ENCODE data around the gene PLXDC2. TPM values are rescaled to one million over a fixed set of nuclear protein-coding genes. Genes with fewer than 3 reads are reported as not detected.

PLXDC2 gene
- total RNA-seq, 1 donor from 2014 or later, result 51.3 TPM

DNA sequence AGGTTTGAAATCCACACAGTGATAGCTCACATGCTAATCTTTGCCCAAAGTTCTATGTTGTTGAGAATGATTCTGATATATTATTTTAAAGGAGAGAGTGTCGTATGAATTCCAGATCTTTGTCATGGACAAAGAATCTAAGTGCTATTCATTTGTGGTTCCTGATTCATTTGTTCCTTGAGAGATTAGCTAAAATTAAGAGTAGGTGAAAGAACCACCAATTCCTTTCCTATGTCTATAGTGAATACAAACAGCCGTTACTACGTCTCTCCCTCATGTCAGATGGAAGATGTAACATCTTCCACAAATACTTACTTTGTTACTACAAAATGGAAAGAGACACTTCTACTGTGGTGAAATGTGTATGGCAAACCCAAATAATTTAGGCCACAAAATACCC lies 3.3 kb upstream of the PLXDC2 start:
- TF ChIP-seq POLR2A (IDR thresholded peaks at IDR 0.05) (no peak), POLR2AphosphoS5 (IDR thresholded peaks at IDR 0.05; ENCODE audit: insufficient read depth in 1 of 2, low read depth in 1 of 2) (no peak)
- TF ChIP-seq, protein P1, sequence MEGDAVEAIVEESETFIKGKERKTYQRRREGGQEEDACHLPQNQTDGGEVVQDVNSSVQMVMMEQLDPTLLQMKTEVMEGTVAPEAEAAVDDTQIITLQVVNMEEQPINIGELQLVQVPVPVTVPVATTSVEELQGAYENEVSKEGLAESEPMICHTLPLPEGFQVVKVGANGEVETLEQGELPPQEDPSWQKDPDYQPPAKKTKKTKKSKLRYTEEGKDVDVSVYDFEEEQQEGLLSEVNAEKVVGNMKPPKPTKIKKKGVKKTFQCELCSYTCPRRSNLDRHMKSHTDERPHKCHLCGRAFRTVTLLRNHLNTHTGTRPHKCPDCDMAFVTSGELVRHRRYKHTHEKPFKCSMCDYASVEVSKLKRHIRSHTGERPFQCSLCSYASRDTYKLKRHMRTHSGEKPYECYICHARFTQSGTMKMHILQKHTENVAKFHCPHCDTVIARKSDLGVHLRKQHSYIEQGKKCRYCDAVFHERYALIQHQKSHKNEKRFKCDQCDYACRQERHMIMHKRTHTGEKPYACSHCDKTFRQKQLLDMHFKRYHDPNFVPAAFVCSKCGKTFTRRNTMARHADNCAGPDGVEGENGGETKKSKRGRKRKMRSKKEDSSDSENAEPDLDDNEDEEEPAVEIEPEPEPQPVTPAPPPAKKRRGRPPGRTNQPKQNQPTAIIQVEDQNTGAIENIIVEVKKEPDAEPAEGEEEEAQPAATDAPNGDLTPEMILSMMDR (IDR thresholded peaks at IDR 0.05), result no peak
- H3K4me1 ChIP-seq, result peaks cover 5% of the 10 kb centered on the region
- no peak overlapping the region for H3K4me3 ChIP-seq
- intact Hi-C loops (cut with DNase I), result no loop called here
- H3K36me3 ChIP-seq, result no peaks in the 10 kb centered on the region
- no peak overlapping the region for H3K27ac ChIP-seq
- DNase-seq (ENCODE audit: extremely low spot score in 2 of 2), result no peak
- H3K9me3 ChIP-seq, result no peaks in the 10 kb centered on the region
- H3K27me3 ChIP-seq, result no peaks in the 10 kb centered on the region

DNA sequence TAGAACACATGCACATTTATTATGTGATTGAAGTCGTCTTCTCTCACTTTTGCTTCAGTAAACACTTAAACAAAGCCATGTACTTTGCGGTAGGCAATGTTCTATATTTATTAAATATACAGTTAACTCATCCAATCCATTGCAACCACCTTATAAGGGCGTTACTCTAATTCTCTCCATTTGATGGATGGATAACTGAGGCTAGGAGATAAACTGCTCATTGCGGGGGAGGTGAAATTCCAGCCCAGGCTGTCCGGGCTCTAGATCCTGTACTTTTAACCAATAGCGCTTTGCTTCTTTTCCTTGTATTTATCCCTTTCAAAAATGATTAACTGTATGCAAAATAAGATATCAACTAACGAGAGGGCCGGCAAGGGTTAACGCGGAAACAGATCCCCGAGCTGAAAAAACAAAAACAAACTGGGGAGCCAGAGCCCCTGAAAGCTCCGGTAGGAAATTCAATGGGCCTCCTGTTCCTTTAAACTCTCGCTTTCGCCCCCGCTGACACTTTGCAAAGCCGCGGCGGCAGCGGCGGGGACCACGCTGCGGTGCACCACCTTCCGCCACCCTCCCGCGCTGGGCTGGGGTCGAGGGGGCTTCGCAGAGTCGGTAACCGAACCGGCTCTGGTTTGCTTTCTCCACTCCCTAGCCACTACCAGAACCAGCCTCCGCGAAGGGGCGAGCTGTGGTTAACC lies 1.0 kb upstream of the PLXDC2 start:
- TF ChIP-seq POLR2A (IDR thresholded peaks at IDR 0.05), result no peak
- TF ChIP-seq, protein P1 (IDR thresholded peaks at IDR 0.05), result no peak
- no peak for TF ChIP-seq POLR2AphosphoS5 (IDR thresholded peaks at IDR 0.05; ENCODE audit: insufficient read depth in 1 of 2, low read depth in 1 of 2)
- no peak for DNase-seq (ENCODE audit: extremely low spot score in 2 of 2)
- intact Hi-C loops (cut with DNase I), result no loop called here

DNA sequence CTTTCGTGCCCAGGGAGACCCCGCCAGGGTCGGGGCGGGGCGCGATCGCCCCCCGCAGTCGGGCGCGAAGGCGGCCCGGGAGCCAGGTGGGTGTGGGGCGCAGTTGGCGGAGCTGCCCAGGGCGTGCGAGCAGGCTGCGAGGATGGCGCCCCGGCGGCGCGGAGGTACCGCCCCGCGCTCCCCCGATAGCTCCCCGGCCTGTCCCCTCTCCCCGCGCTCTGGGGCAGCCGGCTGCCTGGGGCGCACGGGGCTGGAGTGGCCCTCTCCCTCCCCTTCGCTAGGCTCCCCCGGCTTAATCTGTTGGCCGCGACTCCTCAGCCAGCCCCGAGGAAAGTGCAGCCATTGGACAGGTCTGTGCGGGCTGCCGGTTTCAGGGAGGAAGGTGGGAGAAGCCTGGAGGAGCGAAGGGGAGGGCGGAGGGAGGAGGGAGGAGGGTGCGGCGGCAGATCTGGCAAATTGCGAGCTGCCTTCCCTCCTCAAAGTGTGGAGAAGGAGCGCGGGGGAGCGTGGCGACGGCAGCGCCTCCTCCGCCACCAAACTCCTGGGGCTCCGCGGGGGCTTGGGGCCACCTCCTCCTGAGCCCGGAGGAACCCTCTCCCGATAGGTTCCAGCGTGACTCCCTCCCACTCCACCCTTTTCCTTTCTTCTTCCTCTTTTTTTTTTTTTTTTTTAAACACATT lies 361 bp upstream of the PLXDC2 start:
- DNase-seq (ENCODE audit: extremely low spot score in 2 of 2), result peak in 1 of 2 donors; percentile 94
- H3K4me3 ChIP-seq, result peak overlapping the region; percentile 78 to 82
- TF ChIP-seq, protein P1 (IDR thresholded peaks at IDR 0.05), result no peak
- TF ChIP-seq POLR2AphosphoS5 (IDR thresholded peaks at IDR 0.05; ENCODE audit: insufficient read depth in 1 of 2, low read depth in 1 of 2), result peak in 1 of 2 donors; percentile 73
- peak in 1 of 2 donors; percentile 49 for TF ChIP-seq POLR2A (IDR thresholded peaks at IDR 0.05)
- no peaks in the 10 kb centered on the region for H3K36me3 ChIP-seq
- no peaks in the 10 kb centered on the region for H3K27me3 ChIP-seq
- H3K27ac ChIP-seq, result peak overlapping the region; percentile 93
- no peaks in the 10 kb centered on the region for H3K9me3 ChIP-seq
- intact Hi-C loops (cut with DNase I), result no loop called here
- peaks cover 8% of the 10 kb centered on the region for H3K4me1 ChIP-seq

More for the DNA sequence above, 1.0 kb upstream of the PLXDC2 start:
- Histone ChIP-seq H3K36me3 (no peaks in the 10 kb centered on the region), H3K27me3 (no peaks in the 10 kb centered on the region), H3K9me3 (no peaks in the 10 kb centered on the region), H3K4me1 (peaks cover 7% of the 10 kb centered on the region), H3K4me3 (peak overlapping the region; percentile 78 to 82), H3K27ac (peak overlapping the region; percentile 93)

DNA sequence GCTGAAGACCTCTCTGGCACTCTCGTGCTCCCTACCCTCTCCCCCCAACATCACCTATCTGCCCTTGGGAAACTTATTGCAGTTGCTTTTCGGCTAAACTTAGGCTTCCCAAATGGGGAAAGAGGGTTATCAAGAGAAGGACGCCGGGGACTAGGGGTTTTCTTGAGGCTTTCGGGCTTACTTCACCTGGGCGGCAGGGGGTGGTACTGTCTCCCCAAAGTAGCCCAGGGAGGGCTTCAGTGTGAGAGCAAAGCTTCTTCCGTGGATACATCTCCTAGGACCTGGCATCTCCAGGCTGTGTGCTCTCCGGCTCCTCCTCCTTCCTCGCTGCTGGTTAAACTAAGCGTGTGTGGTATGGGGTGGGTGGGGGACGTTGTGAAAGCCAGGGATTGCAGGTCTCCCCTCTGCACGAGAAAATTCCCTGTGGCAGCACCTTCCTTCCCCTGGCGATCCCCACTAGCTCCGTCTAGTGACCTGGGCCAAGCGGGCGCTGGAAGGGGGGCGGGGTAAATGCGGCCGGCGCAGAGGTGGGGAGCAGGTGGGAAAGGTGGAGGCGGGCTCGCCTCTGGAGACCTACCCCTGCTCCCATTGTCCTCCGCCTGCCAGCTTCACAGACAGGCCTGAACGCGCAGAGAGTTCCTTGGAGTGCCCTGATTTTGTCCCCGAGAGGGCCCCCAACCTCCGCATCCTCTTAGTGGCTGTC lies 1.1 kb downstream of the PLXDC2 start:
- DNase-seq (ENCODE audit: extremely low spot score in 2 of 2), result no peak
- Histone ChIP-seq H3K27me3 (no peaks in the 10 kb centered on the region), H3K36me3 (no peaks in the 10 kb centered on the region), H3K27ac (peak overlapping the region; percentile 93), H3K9me3 (no peaks in the 10 kb centered on the region), H3K4me1 (peaks cover 14% of the 10 kb centered on the region), H3K4me3 (peak overlapping the region; percentile 78 to 82)
- intact Hi-C loops (cut with DNase I), result no loop called here
- no peak for TF ChIP-seq POLR2A (IDR thresholded peaks at IDR 0.05)
- TF ChIP-seq POLR2AphosphoS5 (IDR thresholded peaks at IDR 0.05; ENCODE audit: insufficient read depth in 1 of 2, low read depth in 1 of 2), result no peak
- TF ChIP-seq, protein P1 (IDR thresholded peaks at IDR 0.05), result no peak

All from vagina (tissue), 2 donors.